ENCODE results near the gene RBKS.

RBKS gene

DNA sequence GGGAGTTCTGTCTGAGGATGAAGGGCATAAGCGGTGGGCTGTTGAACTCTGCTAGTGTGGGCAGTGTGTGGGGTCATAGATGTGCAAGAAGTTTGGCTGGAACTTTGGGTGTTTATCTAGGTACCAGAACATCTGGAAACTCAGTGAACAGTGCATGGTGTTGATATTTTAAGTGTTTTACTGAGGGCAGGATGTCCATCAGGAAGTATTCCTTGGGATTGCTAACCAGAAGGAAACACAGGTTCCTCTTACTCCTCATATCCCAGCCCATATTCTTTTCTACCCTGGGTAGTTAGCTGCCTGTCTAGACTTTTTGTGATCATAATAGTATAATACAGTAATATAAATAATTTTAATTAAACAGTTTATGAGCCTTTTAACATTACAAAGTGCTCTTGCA, 15.9 kb upstream of the RBKS start:
- 90 to 91% methylated on average over 1 of the region's 1 CpG for WGBS, 2 experiments (ENCODE audit: insufficient coverage in 2 of 2)
- Histone ChIP-seq H3K4me3 (ENCODE audit: extremely low read depth, insufficient read depth, low read length, poor library complexity, severe bottlenecking) (no peak overlapping the region), H3K36me3 (ENCODE audit: control insufficient read depth, insufficient read depth, low read length) (no peaks in the 10 kb centered on the region), H3K27ac (ENCODE audit: low read depth, low read length, severe bottlenecking) (no peak overlapping the region), H3K4me1 (ENCODE audit: control insufficient read depth, insufficient read depth, low read length, poor library complexity, severe bottlenecking) (no peaks in the 10 kb centered on the region), H3K9me3 (ENCODE audit: control insufficient read depth, low read length) (no peaks in the 10 kb centered on the region)

DNA sequence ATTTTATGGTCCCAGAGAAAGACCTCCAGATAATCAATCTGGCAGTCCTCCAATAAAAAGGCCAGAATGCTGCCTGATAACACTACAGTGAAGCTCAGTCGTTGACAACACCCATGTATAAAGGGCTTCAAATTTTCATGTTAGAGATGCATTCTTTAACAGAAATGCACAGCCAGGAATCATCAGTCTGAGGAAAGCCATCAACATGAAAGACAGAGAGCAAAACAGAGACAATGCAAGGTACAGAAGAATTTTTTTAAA, 14.1 kb upstream of the RBKS start:
- Histone ChIP-seq H3K9me3 (ENCODE audit: control insufficient read depth, low read length) (no peaks in the 10 kb centered on the region), H3K36me3 (ENCODE audit: control insufficient read depth, insufficient read depth, low read length) (no peaks in the 10 kb centered on the region), H3K27ac (ENCODE audit: low read depth, low read length, severe bottlenecking) (no peak overlapping the region), H3K4me1 (ENCODE audit: control insufficient read depth, insufficient read depth, low read length, poor library complexity, severe bottlenecking) (no peaks in the 10 kb centered on the region), H3K4me3 (ENCODE audit: extremely low read depth, insufficient read depth, low read length, poor library complexity, severe bottlenecking) (no peak overlapping the region)
- WGBS, 2 experiments (ENCODE audit: insufficient coverage in 2 of 2), result 86 to 100% methylated on average over 1 of the region's 1 CpG

DNA sequence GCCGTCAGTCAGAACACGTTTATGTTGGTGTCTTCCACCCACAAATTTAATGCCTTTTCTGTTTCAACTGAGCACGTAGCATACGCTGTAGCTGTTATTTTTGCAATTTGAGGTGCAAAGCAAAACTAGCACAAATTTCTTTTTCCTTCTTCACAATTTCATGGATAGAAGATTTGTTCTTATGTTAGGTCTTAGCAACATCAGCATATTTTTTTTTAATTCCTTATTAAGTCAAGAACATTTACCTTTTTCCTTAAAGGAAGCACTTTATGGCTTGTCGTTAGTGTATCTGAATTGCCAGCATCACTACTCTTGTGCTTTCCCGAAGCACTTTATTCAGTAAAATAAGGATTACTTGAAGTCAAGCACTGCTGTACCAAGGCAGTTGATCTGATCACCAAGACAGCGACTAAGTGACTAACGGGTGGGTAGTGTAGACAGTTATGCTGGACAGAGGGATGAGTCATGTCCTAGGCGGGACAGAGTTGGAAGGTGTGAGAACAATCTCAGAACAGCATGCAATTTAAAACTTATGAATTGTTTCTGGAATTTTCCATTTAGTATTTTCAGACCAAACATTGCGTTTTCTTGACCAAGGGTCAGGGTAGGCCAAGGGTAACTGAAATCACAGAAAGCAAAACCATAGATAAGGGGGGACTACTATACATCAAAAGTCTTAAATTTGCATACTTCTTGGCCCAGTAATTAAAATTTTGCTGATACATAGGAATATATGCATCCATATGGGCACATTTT, 13.6 kb upstream of the RBKS start:
- no peaks in the 10 kb centered on the region for H3K36me3 ChIP-seq (ENCODE audit: control insufficient read depth, insufficient read depth, low read length)
- WGBS, 2 experiments (ENCODE audit: insufficient coverage in 2 of 2), result 96 to 97% methylated on average over 7 to 8 of the region's 10 CpGs
- no peaks in the 10 kb centered on the region for H3K9me3 ChIP-seq (ENCODE audit: control insufficient read depth, low read length)
- H3K4me1 ChIP-seq (ENCODE audit: control insufficient read depth, insufficient read depth, low read length, poor library complexity, severe bottlenecking), result no peaks in the 10 kb centered on the region
- H3K4me3 ChIP-seq (ENCODE audit: extremely low read depth, insufficient read depth, low read length, poor library complexity, severe bottlenecking), result no peak overlapping the region
- H3K27ac ChIP-seq (ENCODE audit: low read depth, low read length, severe bottlenecking), result no peak overlapping the region

DNA sequence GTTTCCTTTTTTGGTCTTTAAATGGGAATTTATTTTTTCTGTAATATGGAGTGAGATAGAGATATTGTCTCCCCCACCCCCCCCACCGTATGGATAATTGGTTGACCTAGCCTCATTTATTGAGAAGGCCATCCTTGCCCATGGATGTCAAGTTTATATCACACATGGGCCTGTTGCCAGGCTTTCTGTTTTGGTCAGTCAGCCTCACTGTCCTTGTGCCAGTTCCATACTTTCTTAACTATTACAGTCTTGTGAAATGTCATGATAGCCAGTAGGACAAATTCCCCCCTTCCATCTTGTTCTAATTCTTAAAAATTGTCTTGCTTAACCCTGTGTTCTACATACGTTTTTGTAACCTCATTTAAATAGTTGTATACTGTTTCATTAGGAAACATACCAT, 12.8 kb upstream of the RBKS start:
- Histone ChIP-seq H3K9me3 (ENCODE audit: control insufficient read depth, low read length) (no peaks in the 10 kb centered on the region), H3K4me1 (ENCODE audit: control insufficient read depth, insufficient read depth, low read length, poor library complexity, severe bottlenecking) (no peaks in the 10 kb centered on the region), H3K27ac (ENCODE audit: low read depth, low read length, severe bottlenecking) (no peak overlapping the region), H3K36me3 (ENCODE audit: control insufficient read depth, insufficient read depth, low read length) (no peaks in the 10 kb centered on the region), H3K4me3 (ENCODE audit: extremely low read depth, insufficient read depth, low read length, poor library complexity, severe bottlenecking) (no peak overlapping the region)
- no CpG with 5 or more reads among the region's 2 CpGs for WGBS, 2 experiments (ENCODE audit: insufficient coverage in 2 of 2)

GRCh38 chr2:27902098-27902497, 11.9 kb upstream of the RBKS start:
- Histone ChIP-seq H3K27ac (ENCODE audit: low read depth, low read length, severe bottlenecking) (no peak overlapping the region), H3K36me3 (ENCODE audit: control insufficient read depth, insufficient read depth, low read length) (peaks cover under 1% of the 10 kb centered on the region), H3K4me1 (ENCODE audit: control insufficient read depth, insufficient read depth, low read length, poor library complexity, severe bottlenecking) (no peaks in the 10 kb centered on the region), H3K9me3 (ENCODE audit: control insufficient read depth, low read length) (no peaks in the 10 kb centered on the region), H3K4me3 (ENCODE audit: extremely low read depth, insufficient read depth, low read length, poor library complexity, severe bottlenecking) (no peak overlapping the region)
- WGBS, 2 experiments (ENCODE audit: insufficient coverage in 2 of 2), result no CpG with 5 or more reads among the region's 1 CpG

DNA sequence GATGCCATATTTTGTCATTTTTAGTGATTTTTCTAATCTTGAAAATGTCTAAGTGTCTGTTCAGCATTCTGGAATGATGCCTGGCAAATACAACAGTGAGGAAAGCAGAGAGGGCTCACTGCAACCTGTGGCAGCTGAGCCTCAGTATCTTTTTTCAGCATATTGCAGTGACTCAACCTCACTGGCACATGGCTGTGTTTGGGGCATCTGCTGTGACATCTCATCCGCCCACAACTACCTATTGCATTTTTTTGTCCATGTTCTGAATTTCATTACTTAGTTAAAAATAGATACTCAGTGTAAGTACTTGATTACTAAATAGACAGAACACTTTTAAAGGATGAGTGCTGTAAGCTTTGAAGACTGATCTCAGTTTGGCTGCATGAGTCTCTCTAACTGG, 11.0 kb upstream of the RBKS start:
- peaks cover 8% of the 10 kb centered on the region for H3K36me3 ChIP-seq (ENCODE audit: control insufficient read depth, insufficient read depth, low read length)
- H3K4me3 ChIP-seq (ENCODE audit: extremely low read depth, insufficient read depth, low read length, poor library complexity, severe bottlenecking), result no peak overlapping the region
- no CpG with 5 or more reads among the region's 1 CpG for WGBS, 2 experiments (ENCODE audit: insufficient coverage in 2 of 2)
- H3K27ac ChIP-seq (ENCODE audit: low read depth, low read length, severe bottlenecking), result no peak overlapping the region
- no peaks in the 10 kb centered on the region for H3K9me3 ChIP-seq (ENCODE audit: control insufficient read depth, low read length)
- no peaks in the 10 kb centered on the region for H3K4me1 ChIP-seq (ENCODE audit: control insufficient read depth, insufficient read depth, low read length, poor library complexity, severe bottlenecking)

DNA sequence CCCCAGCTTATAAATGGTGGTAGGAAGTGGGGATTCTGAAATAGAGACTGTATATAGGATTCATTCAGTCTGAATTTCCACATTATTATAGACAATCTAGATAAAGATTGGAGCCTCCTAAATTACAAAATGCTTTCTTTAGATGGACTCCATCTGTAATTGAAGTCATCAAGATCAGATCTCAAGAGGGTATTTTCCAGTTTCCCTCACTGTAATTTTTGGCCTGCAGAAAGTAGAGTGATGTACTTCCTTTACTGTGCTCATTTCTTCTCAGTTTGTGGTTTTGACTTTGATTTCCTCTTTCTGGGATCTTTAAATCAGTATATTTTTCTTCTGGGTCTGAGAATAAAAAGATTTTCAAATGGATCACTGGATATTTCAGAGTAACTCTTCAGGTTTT, 7.5 kb upstream of the RBKS start:
- no peaks in the 10 kb centered on the region for H3K9me3 ChIP-seq (ENCODE audit: control insufficient read depth, low read length)
- H3K27ac ChIP-seq (ENCODE audit: low read depth, low read length, severe bottlenecking), result no peak overlapping the region
- no peaks in the 10 kb centered on the region for H3K4me1 ChIP-seq (ENCODE audit: control insufficient read depth, insufficient read depth, low read length, poor library complexity, severe bottlenecking)
- no peak overlapping the region for H3K4me3 ChIP-seq (ENCODE audit: extremely low read depth, insufficient read depth, low read length, poor library complexity, severe bottlenecking)
- H3K36me3 ChIP-seq (ENCODE audit: control insufficient read depth, insufficient read depth, low read length), result peaks cover 11% of the 10 kb centered on the region

DNA sequence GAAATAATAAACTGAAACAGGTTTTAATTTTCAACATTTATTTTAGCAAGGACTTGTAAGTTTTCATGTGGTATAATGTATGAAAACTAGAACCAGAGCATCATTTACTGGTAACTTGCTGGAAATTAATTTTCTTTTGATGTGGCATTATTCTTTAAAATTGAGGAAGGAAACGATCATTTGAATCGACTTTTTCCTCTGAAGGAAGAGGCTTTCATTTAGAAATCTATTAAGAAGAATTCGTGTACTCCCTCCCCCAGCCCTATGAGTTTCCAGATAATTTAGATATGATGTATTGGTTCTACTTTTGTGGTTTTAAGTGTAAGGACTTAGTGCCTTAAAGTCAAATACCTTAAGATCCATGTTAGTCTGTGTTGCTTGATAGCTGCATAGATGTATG, 2.8 kb upstream of the RBKS start:
- no peak overlapping the region for H3K4me3 ChIP-seq (ENCODE audit: extremely low read depth, insufficient read depth, low read length, poor library complexity, severe bottlenecking)
- WGBS, 2 experiments (ENCODE audit: insufficient coverage in 2 of 2), result no CpG with 5 or more reads among the region's 3 CpGs
- peaks cover 11% of the 10 kb centered on the region for H3K36me3 ChIP-seq (ENCODE audit: control insufficient read depth, insufficient read depth, low read length)
- no peaks in the 10 kb centered on the region for H3K9me3 ChIP-seq (ENCODE audit: control insufficient read depth, low read length)
- no peaks in the 10 kb centered on the region for H3K4me1 ChIP-seq (ENCODE audit: control insufficient read depth, insufficient read depth, low read length, poor library complexity, severe bottlenecking)
- H3K27ac ChIP-seq (ENCODE audit: low read depth, low read length, severe bottlenecking), result no peak overlapping the region

DNA sequence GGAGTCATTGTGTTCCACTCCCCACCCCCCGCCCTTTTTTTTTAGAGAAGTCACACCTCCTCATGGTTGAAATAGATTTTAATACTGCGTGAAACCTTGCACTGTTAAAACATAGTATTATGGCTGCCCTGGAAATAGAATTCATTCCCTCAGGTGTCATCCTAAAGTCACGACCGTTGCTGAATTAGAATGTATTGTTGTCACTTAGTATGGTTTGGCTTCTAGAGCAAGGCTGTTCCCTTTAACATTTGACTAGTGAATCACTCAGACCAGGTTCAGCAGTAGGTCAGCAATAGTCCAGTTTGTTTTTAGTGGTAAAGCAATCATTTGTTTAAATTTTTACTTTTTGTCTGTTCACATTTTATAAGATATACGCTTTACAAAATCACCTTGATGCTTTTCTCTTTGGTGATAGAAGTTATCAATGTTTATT, 1.5 kb upstream of the RBKS start:
- Histone ChIP-seq H3K4me3 (ENCODE audit: extremely low read depth, insufficient read depth, low read length, poor library complexity, severe bottlenecking) (no peak overlapping the region), H3K36me3 (ENCODE audit: control insufficient read depth, insufficient read depth, low read length) (peaks cover 7% of the 10 kb centered on the region)
- WGBS, 2 experiments (ENCODE audit: insufficient coverage in 2 of 2), result 100% methylated on average over 3 of the region's 5 CpGs

DNA sequence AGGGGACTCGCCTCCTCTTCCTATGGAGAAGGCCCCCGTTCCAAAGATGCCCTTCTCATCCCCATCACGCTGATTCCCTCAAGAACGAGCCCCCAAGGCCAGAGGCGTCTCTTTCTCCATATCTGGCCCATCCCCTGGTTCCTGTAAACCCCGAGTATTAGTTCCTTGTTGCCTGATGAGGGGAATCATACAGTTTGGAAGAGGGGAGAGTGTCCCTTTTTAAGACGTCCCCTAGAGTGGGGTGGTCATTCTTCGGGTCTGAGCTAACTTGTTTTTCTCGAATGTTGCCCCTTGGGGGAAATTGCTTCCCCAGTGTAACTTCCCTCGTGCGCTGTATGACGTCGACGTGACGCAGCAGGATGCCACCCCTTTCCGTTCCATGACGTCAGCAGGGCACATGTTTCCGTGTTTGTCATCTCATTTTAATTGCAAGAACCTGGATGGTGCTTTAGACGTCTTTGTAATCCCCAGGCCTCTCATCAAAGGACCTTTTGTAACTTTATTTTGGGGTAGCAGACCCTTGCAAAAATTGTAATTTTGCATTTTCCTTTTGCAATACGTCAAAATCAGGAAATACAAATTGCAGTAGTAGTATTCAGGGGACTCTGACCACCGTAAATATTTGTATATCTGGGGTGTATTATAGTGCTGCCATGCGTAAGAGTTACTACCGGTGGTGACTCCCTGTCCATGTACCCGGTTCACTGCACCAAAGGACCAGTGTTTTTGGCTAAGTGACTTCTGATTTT, 911 bp upstream of the RBKS start:
- WGBS, 2 experiments (ENCODE audit: insufficient coverage in 2 of 2), result 24 to 28% methylated on average over 13 to 17 of the region's 24 CpGs
- H3K4me1 ChIP-seq (ENCODE audit: control insufficient read depth, insufficient read depth, low read length, poor library complexity, severe bottlenecking), result no peaks in the 10 kb centered on the region
- peak overlapping the region; percentile 70 for H3K27ac ChIP-seq (ENCODE audit: low read depth, low read length, severe bottlenecking)
- peaks cover 3% of the 10 kb centered on the region for H3K36me3 ChIP-seq (ENCODE audit: control insufficient read depth, insufficient read depth, low read length)
- H3K4me3 ChIP-seq (ENCODE audit: extremely low read depth, insufficient read depth, low read length, poor library complexity, severe bottlenecking), result peak overlapping the region; percentile 67
- H3K9me3 ChIP-seq (ENCODE audit: control insufficient read depth, low read length), result no peaks in the 10 kb centered on the region

More for the DNA sequence above, 1.5 kb upstream of the RBKS start:
- Histone ChIP-seq H3K27ac (ENCODE audit: low read depth, low read length, severe bottlenecking) (no peak overlapping the region), H3K4me1 (ENCODE audit: control insufficient read depth, insufficient read depth, low read length, poor library complexity, severe bottlenecking) (no peaks in the 10 kb centered on the region), H3K9me3 (ENCODE audit: control insufficient read depth, low read length) (no peaks in the 10 kb centered on the region)

- Histone ChIP-seq H3K4me3 (ENCODE audit: extremely low read depth, insufficient read depth, low read length, poor library complexity, severe bottlenecking) (peak overlapping the region; percentile 67), H3K36me3 (ENCODE audit: control insufficient read depth, insufficient read depth, low read length) (peaks cover 3% of the 10 kb centered on the region), H3K9me3 (ENCODE audit: control insufficient read depth, low read length) (no peaks in the 10 kb centered on the region), H3K27ac (ENCODE audit: low read depth, low read length, severe bottlenecking) (no peak overlapping the region), H3K4me1 (ENCODE audit: control insufficient read depth, insufficient read depth, low read length, poor library complexity, severe bottlenecking) (no peaks in the 10 kb centered on the region)
- WGBS, 2 experiments (ENCODE audit: insufficient coverage in 2 of 2), result 10 to 23% methylated on average over 5 to 7 of the region's 10 CpGs
These were observed 427 bp downstream of the RBKS start for GRCh38 chr2:27889774-27890145.

Data from mesodermal cell (in vitro differentiated cells).